HG03575 (cell line): ENCODE measurements around the gene TLN1.

Source experiments
- ATAC-seq: cut with Tn5 transposase; IDR thresholded peaks from one replicate; pipeline ENCODE4 v1.9.1; 2021; ENCODE audit not compliant: unreplicated experiment, insufficient number of reproducible peaks, low FRiP score; ENCODE audit errors: extremely low read depth

The TLN1 gene

GRCh38 chr9:35712762-35713400 is 19.1 kb downstream of the TLN1 start:
- no peak for ATAC-seq

DNA sequence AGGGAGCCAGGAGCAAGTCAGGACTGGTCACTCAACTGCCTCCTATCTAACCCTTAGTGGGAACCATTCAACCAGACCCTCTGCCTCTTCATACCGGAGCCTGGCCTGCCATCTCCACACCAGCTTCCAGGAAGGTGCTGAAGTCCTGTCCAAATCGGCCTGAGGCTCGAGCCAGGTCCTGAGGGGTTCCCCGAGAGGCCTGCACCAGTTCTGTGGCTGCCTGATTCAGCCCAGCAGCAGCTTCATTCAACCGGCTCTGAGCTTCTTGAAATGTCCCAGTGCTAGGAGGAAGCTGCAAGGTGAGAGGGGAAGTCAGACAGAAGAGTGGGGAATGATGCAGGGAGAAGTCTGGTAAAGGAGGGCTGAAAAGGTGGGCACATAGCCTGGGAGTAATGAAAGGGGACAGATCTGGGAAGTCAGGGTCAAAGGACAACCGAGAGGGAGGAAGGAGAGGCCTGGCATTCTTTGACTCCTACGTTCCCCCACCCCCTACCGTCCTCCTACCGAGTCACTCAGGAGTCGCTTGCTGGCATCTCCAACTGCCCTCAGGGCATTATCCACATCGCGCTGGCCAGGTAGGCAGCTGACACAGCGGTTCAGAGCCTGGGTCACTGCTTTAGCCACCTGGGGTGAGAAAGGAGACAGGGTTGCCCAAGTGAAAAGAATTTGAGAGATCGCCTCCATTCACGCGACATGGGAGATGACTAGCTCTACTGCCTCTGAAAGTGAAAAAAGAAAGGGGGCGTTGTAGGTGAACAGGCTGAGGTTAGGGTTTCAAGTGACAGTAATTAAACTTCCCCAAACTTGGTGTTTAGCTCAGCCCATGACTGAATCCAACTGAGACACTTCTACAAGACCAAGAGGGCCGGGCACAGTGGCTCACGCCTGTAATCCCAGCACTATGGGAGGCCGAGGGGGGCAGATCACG is 20.2 kb downstream of the TLN1 start:
- no peak for ATAC-seq

DNA sequence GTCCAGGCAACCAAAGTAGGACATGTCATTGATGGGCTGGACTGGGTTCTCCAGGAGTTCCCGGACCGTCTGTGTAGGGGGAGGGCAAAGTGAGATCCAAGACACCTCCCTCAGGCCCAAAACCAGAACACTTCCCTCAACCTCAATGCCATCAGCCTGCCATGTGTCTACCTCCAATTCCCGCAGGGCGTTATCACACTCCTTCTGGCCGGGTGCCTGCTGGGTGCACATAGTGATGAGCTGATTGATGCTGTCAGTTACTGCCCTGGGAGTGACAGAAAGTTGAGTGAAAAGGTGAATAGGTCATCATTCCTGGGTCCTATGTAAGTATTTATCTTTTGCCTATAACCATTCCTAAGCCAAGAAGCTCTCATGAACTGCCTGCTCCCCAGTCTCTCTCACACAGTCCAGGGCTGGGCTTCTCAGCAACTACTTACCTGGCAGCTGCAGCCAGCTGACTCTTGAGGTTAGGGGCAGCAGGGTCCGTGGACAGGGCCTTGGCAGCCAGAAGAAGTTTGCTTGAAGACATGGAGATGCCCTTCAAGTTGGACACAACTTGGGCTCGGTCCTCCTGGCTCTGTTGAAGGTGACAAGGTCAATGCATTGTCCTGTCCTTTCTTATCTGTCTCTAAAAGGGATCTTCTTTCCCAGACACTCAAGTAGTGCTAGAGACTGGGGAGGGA is 21.0 kb downstream of the TLN1 start:
- ATAC-seq: no peak

DNA sequence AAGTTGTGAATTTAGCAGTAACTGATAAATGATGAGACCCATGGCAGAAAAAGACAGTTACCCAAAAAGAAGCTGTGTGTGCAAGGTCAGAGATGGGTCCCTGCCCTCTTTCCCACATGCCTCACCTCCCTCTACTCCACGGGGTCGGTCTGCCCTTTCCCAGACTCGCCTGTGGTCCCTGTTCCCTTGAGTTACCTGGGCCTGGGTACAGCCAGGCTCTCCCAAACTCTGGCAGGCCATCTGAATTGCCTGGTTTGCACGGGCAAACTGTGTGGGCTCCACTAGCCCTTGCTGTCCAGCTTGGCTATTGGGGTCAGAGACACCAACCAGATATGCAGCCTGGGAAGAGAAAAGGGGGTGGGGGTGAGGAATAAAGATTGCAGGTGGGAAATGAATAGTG is 23.8 kb downstream of the TLN1 start:
- ATAC-seq: no peak

DNA sequence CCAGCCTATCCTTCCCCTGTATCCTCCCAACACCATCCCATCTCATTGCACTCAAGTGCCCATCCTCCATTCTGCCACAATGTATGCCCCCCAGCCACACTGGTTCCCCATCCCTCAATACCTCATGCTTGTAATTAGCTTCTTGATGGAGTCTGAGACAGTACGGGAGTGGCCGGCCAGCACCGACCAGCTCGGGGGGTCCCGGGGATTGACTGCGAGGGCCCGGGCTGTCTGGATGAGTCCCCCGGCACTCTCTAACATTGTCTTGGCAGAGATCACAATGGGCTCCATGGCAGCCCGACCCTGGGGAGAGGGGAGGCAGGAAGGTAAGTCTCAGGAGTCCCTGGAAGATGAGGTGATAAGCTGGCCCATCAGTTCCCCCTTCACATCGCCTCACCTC is 25.0 kb downstream of the TLN1 start:
- ATAC-seq: no peak

DNA sequence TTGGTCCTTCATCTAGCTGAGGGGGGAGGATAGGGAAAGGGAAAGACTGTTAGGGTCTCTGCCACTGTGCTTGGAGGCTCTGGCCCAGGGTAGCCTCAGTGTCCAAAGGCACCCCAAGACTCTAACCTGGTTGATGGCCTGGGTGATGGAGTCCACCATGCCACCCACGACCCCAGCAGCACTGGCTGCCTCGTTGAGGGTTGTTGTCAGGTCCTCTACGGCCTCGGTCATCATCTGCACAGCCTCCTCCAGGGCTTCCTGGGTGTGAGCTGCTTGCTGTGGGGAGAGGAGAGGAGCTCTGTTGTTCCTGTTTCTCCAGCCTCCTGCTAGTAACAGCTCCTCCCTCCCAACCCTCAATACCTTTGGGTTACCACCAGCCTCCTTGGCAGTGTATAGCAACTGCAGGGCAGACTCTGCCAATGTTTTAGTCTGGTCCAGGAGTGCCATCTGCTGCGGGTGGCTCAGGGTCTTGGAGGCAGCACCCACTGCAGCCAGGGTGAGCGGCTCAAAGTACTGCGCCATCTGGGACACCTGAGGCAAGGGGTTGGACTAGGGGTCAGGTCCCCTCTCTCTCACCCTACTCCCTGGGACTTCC is 26.1 kb downstream of the TLN1 start:
- ATAC-seq: no peak

GRCh38 chr9:35705372-35705771 is 26.6 kb downstream of the TLN1 start:
- no peak for ATAC-seq

GRCh38 chr9:35703906-35704672 is 27.9 kb downstream of the TLN1 start:
- no peak for ATAC-seq

GRCh38 chr9:35702696-35703095 is 29.3 kb downstream of the TLN1 start:
- ATAC-seq: no peak

DNA sequence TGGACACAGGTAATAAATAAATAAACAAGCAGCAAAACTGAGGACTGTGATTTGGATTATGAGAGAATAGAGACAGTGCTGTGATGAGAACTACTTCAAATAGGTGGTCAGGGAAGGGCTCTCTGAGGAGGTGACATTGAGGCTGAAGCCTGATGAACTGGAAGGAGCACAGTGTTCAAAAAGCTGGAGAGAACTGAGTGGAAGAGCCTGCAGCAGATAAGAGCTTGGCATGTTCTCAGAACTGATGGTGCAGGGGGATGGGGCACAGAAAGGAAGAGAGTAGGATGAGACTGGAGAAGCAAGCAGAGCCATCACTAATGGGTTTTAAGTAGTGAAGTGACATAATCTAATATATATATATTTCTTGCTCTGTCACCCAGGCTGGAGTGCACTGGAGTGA is 31.1 kb downstream of the TLN1 start:
- no peak for ATAC-seq

- ATAC-seq: no peak
Observed at GRCh38 chr9:35700031-35700430, 32.0 kb downstream of the TLN1 start.

GRCh38 chr9:35698231-35698630 is 33.8 kb downstream of the TLN1 start:
- no peak for ATAC-seq

GRCh38 chr9:35697486-35697885 is 34.5 kb downstream of the TLN1 start:
- ATAC-seq: no peak

DNA sequence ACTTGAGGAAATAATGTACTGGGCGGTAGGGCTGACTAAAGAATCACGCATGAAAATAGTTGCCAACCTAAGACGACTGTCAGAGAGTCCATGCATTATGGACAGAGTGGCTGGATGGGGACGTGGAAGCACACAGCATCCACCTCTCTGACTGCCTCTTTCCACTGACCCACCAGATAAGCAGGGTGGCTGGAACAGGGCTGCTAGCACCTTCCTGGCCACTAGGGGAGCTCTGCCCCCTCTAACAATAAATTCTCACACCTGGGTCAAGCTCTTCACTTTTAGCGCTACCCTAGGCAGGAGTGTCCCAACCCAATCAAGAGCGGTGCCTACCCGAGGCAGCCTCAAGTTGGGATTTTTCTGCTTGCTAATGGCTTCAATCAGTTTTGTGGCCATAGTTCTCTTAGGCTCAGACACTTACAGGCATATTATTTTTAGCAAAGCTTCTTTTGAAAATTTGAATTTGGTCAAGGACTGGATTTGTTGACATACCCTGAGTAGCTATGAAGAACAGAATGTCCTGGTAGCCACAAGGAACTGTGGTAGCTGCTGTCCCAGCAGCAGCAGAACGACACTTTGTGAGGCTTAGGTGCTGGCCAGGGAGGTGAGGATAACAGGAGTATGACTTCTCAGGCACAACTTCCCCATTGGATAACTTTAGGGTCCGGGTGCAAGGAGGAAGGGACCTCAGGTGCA is 35.3 kb downstream of the TLN1 start:
- ATAC-seq: no peak

GRCh38 chr9:35695943-35696401 is 36.0 kb downstream of the TLN1 start:
- ATAC-seq: no peak

GRCh38 chr9:35691757-35692301 is 40.2 kb downstream of the TLN1 start:
- ATAC-seq: no peak

DNA sequence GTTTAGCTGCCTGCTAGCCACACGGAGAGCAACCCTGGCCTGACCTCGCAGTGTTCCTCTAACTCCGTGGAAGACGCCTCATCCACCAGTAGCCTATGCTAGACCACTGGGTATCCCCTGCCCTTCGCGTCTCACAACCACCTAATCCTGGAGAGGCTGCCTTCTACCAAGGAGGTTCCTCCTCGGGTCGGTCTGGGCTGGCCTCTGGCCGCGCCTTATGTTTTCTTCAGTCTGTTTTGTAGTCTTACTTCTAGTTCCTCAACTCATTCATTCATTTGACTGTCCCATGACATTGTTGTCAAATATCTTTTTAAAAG is 40.7 kb downstream of the TLN1 start:
- no peak for ATAC-seq
